Mesenchymal stem cell (in vitro differentiated cells and primary cell): ENCODE results near the gene VAPB.

Experiments
- DNase-seq: peaks from one replicate; pipeline ENCODE4 v3.0.0-alpha.2; 2013
- H2AFZ ChIP-seq: one replicate; pipeline ENCODE4 v1.6.1; 2013; ENCODE audit warnings: low read depth, mild to moderate bottlenecking, control low read depth, inconsistent platforms, low read length, moderate library complexity
- H2AK5ac ChIP-seq: 2 replicates; pipeline ENCODE4 v1.6.1; 2013; ENCODE audit warnings: low read length, moderate library complexity, mild to moderate bottlenecking, inconsistent platforms; ENCODE audit not compliant: severe bottlenecking
- H2BK120ac ChIP-seq: one replicate; pipeline ENCODE4 v1.6.1; 2013; ENCODE audit warnings: low read depth, mild to moderate bottlenecking, inconsistent platforms, low read length, moderate library complexity
- H2BK12ac ChIP-seq, 2 experiments: one replicate each; pipeline ENCODE4 v1.6.1; 2013; ENCODE audit warnings: inconsistent platforms in 2 of 2, low read length in 2 of 2, mild to moderate bottlenecking in 2 of 2, moderate library complexity in 2 of 2, control low read depth in 1 of 2
- H2BK15ac ChIP-seq: one replicate; pipeline ENCODE4 v1.6.1; 2013; ENCODE audit warnings: mild to moderate bottlenecking, low read depth, inconsistent platforms; ENCODE audit not compliant: poor library complexity, severe bottlenecking
- H2BK5ac ChIP-seq: 2 replicates; pipeline ENCODE4 v1.6.1; 2013; ENCODE audit warnings: low read depth, mild to moderate bottlenecking, low read length, control low read depth, inconsistent platforms; ENCODE audit not compliant: poor library complexity, severe bottlenecking
- H3K14ac ChIP-seq, 2 experiments: one replicate each; pipeline ENCODE4 v1.6.1; 2013; ENCODE audit warnings: inconsistent platforms in 2 of 2, low read length in 2 of 2, control low read depth in 1 of 2, mild to moderate bottlenecking in 1 of 2, moderate library complexity in 1 of 2
- H3K18ac ChIP-seq, 2 experiments: one replicate each; pipeline ENCODE4 v1.6.1; 2013; ENCODE audit warnings: inconsistent platforms in 2 of 2, low read length in 2 of 2, control low read depth in 1 of 2, low read depth in 1 of 2, mild to moderate bottlenecking in 1 of 2
- H3K23ac ChIP-seq, 2 experiments: one replicate each; pipeline ENCODE4 v1.6.1; 2013; ENCODE audit warnings: inconsistent platforms in 2 of 2, low read length in 2 of 2, mild to moderate bottlenecking in 2 of 2, moderate library complexity in 2 of 2, control low read depth in 1 of 2
- H3K27ac ChIP-seq: 2 replicates; pipeline ENCODE4 v1.5.1; 2013; ENCODE audit warnings: mild to moderate bottlenecking, moderate library complexity, low read length, control low read depth, inconsistent platforms; ENCODE audit not compliant: poor library complexity, severe bottlenecking
- H3K27me3 ChIP-seq, 2 experiments: 2 replicates each; pipeline versions ENCODE4 v1.6.1 to v1.7.0; 2013; ENCODE audit warnings: low read length in 2 of 2, mild to moderate bottlenecking in 2 of 2, moderate library complexity in 2 of 2, control low read depth in 1 of 2, inconsistent platforms in 1 of 2; ENCODE audit not compliant: control insufficient read depth in 1 of 2, insufficient read depth in 1 of 2
- H3K36me3 ChIP-seq, 2 experiments: 2 replicates each; pipeline versions ENCODE4 v1.6.1 to v1.7.0; 2013; ENCODE audit warnings: low read length in 2 of 2, control low read depth in 1 of 2, inconsistent platforms in 1 of 2, low read depth in 1 of 2, mild to moderate bottlenecking in 1 of 2; ENCODE audit not compliant: insufficient read depth in 2 of 2, control insufficient read depth in 1 of 2
- H3K4ac ChIP-seq, 2 experiments: one replicate each; pipeline ENCODE4 v1.6.1; 2013; ENCODE audit warnings: inconsistent platforms in 2 of 2, low read length in 2 of 2, mild to moderate bottlenecking in 2 of 2, moderate library complexity in 2 of 2, control low read depth in 1 of 2, low read depth in 1 of 2
- H3K4me1 ChIP-seq: 2 replicates; pipeline ENCODE4 v1.6.1; 2013; ENCODE audit warnings: low read depth, low read length, control low read depth; ENCODE audit not compliant: control insufficient read depth, insufficient read depth
- H3K4me2 ChIP-seq: 2 replicates; pipeline ENCODE4 v1.6.1; 2013; ENCODE audit warnings: low read length, mild to moderate bottlenecking, inconsistent platforms; ENCODE audit not compliant: poor library complexity, severe bottlenecking
- H3K4me3 ChIP-seq, 2 experiments: 2 replicates each; pipeline versions ENCODE4 v1.5.1 to v1.7.0; 2013; ENCODE audit warnings: low read length in 2 of 2, mild to moderate bottlenecking in 2 of 2, control low read depth in 1 of 2, low read depth in 1 of 2; ENCODE audit not compliant: insufficient read depth in 1 of 2
- H3K79me1 ChIP-seq: replicated peaks from 2 replicates; pipeline ENCODE4 v1.6.1; 2013; ENCODE audit warnings: mild to moderate bottlenecking, control low read depth, low read length, inconsistent platforms; ENCODE audit not compliant: poor library complexity, severe bottlenecking
- H3K9ac ChIP-seq: 2 replicates; pipeline ENCODE4 v1.7.0; 2013; ENCODE audit warnings: mild to moderate bottlenecking, low read length, moderate library complexity
- H3K9me3 ChIP-seq: 2 replicates; pipeline ENCODE4 v1.7.0; 2013; ENCODE audit warnings: mild to moderate bottlenecking, low read length; ENCODE audit not compliant: control insufficient read depth
- H4K8ac ChIP-seq: one replicate; pipeline ENCODE4 v1.6.1; 2013; ENCODE audit warnings: inconsistent platforms, mild to moderate bottlenecking, low read length, moderate library complexity
- H4K91ac ChIP-seq: one replicate; pipeline ENCODE4 v1.6.1; 2013; ENCODE audit warnings: mild to moderate bottlenecking, low read length, inconsistent platforms
- WGBS: methylation state at CpG from one replicate; pipeline ENCODE4 v1.1.7; 2013; ENCODE audit warnings: mixed read lengths; 5-methylcytosine and 5-hydroxymethylcytosine counted together

Gene VAPB

GRCh38 chr20:58359441-58359840 is 29.6 kb upstream of the VAPB start:
- H2BK5ac ChIP-seq: no peak overlapping the region
- H4K91ac ChIP-seq: no peak overlapping the region
- H3K9ac ChIP-seq: no peak overlapping the region
- no peak overlapping the region for H3K4me3 ChIP-seq
- no peak overlapping the region for H4K8ac ChIP-seq
- H2AFZ ChIP-seq: no peak overlapping the region
- H3K27me3 ChIP-seq: no peaks in the 10 kb centered on the region
- no peak overlapping the region for H2AK5ac ChIP-seq
- peaks cover 16 to 88% of the 10 kb centered on the region in 2 experiments for H3K36me3 ChIP-seq
- 89% methylated on average over 7 of the region's 8 CpGs for WGBS
- no peak for DNase-seq
- H2BK15ac ChIP-seq: no peak overlapping the region
- no peak overlapping the region for H3K14ac ChIP-seq
- no peak overlapping the region for H2BK12ac ChIP-seq
- no peak overlapping the region for H2BK120ac ChIP-seq
- no peak overlapping the region for H3K4me2 ChIP-seq
- no peak overlapping the region for H3K18ac ChIP-seq
- H3K4me1 ChIP-seq: peaks cover 2% of the 10 kb centered on the region
- no peak overlapping the region for H3K27ac ChIP-seq
- H3K4ac ChIP-seq: no peak overlapping the region
- H3K9me3 ChIP-seq: no peaks in the 10 kb centered on the region
- peaks cover 17% of the 10 kb centered on the region for H3K79me1 ChIP-seq
- H3K23ac ChIP-seq: no peak overlapping the region

- Histone ChIP-seq H2AFZ (no peak overlapping the region), H4K8ac (no peak overlapping the region), H3K4ac (no peak overlapping the region), H3K27ac (no peak overlapping the region), H3K18ac (no peak overlapping the region), H2AK5ac (no peak overlapping the region), H4K91ac (no peak overlapping the region), H2BK120ac (no peak overlapping the region), H3K79me1 (peaks cover 14% of the 10 kb centered on the region), H3K27me3 (no peaks in the 10 kb centered on the region), H3K4me3 (no peak overlapping the region), H3K9ac (peak overlapping the region; percentile 80), H3K14ac (no peak overlapping the region), H3K23ac (no peak overlapping the region), H2BK15ac (no peak overlapping the region), H3K36me3 (peaks cover 10 to 83% of the 10 kb centered on the region in 2 experiments), H3K4me2 (no peak overlapping the region), H2BK5ac (no peak overlapping the region), H3K4me1 (peaks cover 2% of the 10 kb centered on the region), H3K9me3 (no peaks in the 10 kb centered on the region), H2BK12ac (no peak overlapping the region)
- DNase-seq: no peak
These were observed 28.1 kb upstream of the VAPB start for GRCh38 chr20:58360936-58361335.

GRCh38 chr20:58361481-58362205 is 27.4 kb upstream of the VAPB start:
- H3K23ac ChIP-seq: no peak overlapping the region
- 82% methylated on average over 8 of the region's 9 CpGs for WGBS

GRCh38 chr20:58362206-58362516 is 26.9 kb upstream of the VAPB start:
- peaks cover 15% of the 10 kb centered on the region for H3K79me1 ChIP-seq
- H3K27ac ChIP-seq: no peak overlapping the region
- no peaks in the 10 kb centered on the region for H3K27me3 ChIP-seq
- DNase-seq: no peak
- no peak overlapping the region for H2BK5ac ChIP-seq
- H3K4me3 ChIP-seq: no peak overlapping the region
- H3K18ac ChIP-seq: no peak overlapping the region
- no peak overlapping the region for H2BK120ac ChIP-seq
- H3K4ac ChIP-seq: no peak overlapping the region
- peak overlapping the region; percentile 80 for H3K9ac ChIP-seq
- H2BK12ac ChIP-seq: no peak overlapping the region
- H3K14ac ChIP-seq: no peak overlapping the region
- H2AFZ ChIP-seq: no peak overlapping the region
- no peaks in the 10 kb centered on the region for H3K9me3 ChIP-seq
- H4K8ac ChIP-seq: no peak overlapping the region
- no CpG with 5 or more reads among the region's 1 CpG for WGBS
- H3K4me1 ChIP-seq: peaks cover 2% of the 10 kb centered on the region
- H2AK5ac ChIP-seq: no peak overlapping the region
- H4K91ac ChIP-seq: no peak overlapping the region
- peaks cover 10 to 85% of the 10 kb centered on the region in 2 experiments for H3K36me3 ChIP-seq
- H3K4me2 ChIP-seq: no peak overlapping the region
- H3K23ac ChIP-seq: no peak overlapping the region
- no peak overlapping the region for H2BK15ac ChIP-seq

More at GRCh38 chr20:58361481-58362205, 27.4 kb upstream of the VAPB start:
- Histone ChIP-seq H3K4me3 (no peak overlapping the region), H3K27ac (no peak overlapping the region), H2BK12ac (no peak overlapping the region), H4K91ac (no peak overlapping the region), H3K4me2 (no peak overlapping the region), H3K4me1 (peaks cover 2% of the 10 kb centered on the region), H3K18ac (no peak overlapping the region), H3K79me1 (peaks cover 14% of the 10 kb centered on the region), H3K9me3 (no peaks in the 10 kb centered on the region), H3K27me3 (no peaks in the 10 kb centered on the region), H2BK5ac (no peak overlapping the region), H2BK120ac (no peak overlapping the region), H3K9ac (peak overlapping the region; percentile 80), H2AFZ (no peak overlapping the region), H3K36me3 (peaks cover 10 to 85% of the 10 kb centered on the region in 2 experiments), H3K14ac (no peak overlapping the region), H2AK5ac (no peak overlapping the region), H3K4ac (no peak overlapping the region), H2BK15ac (no peak overlapping the region), H4K8ac (peak overlapping the region; percentile 61)
- DNase-seq: peak; percentile 97
